ENCODE results near the gene YBX1.
"Not testable (repeated sequence)": the region's sequence is repeated elsewhere in the genome, so short reads cannot be mapped to it uniquely, and the experiment has no call there.

YBX1 gene

DNA sequence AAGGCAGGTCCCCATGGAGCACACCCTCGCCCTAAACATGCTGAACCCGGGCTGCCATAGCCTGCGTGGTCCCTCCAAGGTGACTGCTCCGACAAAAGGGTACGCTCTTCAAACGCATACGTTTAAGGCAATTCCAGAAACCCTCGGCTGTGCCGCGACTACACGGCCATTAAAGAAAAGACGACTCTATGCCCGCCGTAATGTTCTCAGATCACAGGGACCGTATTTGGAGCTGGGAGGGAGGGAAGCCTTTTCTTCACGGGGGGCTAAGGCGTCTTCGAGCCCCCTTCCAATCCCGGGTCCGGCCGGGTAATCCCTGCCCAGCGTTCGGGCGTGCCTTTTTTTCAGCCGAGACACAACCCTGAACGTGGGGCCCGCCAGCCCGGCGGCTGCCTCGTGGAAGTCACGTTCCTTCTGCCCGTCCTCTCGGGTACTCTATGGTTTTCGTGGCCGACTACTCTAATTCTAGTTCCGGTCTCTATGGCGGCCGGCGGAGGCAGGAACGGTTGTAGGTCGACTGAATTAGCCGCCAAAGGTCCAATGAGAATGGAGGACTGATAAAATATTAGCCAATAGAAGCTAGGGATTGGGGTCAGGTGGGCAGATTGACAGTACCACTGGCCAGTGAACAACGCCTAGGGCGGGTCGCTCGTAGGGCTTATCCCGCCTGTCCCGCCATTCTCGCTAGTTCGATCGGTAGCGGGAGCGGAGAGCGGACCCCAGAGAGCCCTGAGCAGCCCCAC, at the start of gene YBX1:
TSS of gene YBX1 (plus strand) at position 678 of the 743 bp plus-strand sequence. CDS start 148 bp downstream, outside the sequence.
- peak; percentile 98 for DNase-seq

DNA sequence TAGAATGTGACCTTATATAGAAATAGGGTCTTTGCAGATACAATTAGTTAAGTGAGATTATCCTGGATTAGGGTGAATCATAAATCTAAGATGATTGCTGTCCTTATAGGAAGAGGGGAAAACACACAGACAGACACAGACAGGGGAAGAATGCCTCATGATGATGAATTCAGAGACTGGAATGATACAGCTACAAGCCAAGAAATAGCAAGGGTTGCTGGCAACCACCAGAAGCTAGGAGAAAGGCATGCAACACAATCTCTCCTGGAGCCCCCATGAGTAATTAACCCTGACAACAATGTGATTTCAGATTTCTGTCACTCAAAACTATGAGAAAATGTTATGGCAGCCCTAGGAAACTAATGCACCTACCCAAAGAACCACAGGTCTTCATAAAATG, 43.1 kb upstream of the YBX1 start:
- DNase-seq: no peak

DNA sequence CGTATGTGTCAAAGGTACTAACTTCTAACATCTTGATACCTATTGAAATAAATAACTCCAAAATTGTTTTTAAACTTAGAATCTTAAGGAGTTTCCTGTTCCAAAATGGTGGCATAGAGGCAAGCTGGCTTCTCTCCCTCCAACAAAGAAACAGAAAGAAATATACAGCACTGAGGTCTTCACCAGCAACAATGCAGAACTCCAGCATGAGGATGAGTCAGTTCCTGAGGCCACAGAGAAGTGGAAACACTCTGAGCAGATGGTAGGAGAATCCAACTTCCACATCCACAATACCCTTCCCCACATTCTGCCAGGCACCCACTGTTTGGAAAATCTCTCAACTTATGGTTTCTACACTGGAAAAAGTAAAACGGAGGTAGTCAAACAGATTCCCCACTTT, 36.2 kb upstream of the YBX1 start:
- no peak for DNase-seq

DNA sequence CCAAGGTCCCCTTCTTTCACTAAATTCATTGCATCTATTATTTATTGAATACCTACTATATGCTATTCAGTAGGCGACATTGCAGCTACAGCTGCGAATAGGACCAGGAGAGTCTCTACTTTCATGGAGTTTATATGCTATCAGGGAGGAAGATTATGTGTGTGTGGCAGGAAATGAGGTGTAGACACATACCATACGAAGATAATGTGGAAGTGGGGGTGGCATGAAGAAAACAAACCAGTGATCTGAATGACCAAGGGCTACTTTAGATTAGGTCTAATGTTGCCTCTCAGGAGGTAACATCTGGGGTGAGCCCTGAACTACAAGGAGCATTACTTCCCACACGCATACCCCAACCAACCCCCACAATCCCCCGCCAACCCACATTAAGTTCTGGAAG, 25.0 kb upstream of the YBX1 start:
- DNase-seq: no peak

DNA sequence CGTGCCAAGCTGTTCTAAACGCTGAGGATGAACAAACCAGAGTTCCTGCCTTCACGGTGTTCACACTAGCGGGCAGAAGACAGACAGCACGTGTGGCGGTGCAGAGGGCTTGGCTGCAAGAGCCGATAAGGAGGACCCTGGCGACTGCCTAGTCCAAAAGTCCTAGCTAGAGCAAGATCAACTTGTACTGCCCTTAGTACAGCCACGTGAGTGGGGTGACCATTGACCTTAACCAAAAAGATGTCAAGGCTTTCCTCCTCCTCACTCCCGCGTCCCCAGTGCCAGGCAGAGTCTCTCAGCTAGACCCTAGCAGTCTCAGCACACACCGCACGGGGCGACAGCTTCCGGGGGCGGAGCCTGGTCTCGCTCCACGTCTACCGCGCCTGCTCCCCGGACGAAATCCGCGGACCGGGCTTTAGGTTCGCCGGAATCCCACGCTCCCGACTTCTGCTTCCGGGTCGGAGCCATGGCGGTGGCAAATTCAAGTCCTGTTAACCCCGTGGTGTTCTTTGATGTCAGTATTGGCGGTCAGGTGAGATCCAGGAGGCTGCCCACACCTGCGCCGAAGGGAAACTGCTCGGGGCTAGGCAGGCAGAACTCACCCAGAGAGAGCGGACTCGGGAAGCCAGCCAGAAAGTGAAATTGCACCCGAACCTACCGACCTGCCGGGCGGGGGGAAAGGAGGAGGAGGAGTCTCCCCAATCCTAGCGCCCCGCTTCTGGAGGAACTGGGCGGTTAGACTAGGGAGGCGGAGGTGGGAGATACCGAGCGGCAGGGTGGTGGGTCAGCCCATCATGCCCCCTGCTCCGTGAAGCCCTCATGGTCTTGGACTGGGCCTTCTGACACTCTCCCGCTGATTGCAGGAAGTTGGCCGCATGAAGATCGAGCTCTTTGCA, 24.0 kb upstream of the YBX1 start, which contains the start of gene PPIH:
TSS of gene PPIH (plus strand) at position 443 of the 896 bp plus-strand sequence. CDS start at position 467, 24 bp downstream.
- peak; percentile 83 for DNase-seq

DNA sequence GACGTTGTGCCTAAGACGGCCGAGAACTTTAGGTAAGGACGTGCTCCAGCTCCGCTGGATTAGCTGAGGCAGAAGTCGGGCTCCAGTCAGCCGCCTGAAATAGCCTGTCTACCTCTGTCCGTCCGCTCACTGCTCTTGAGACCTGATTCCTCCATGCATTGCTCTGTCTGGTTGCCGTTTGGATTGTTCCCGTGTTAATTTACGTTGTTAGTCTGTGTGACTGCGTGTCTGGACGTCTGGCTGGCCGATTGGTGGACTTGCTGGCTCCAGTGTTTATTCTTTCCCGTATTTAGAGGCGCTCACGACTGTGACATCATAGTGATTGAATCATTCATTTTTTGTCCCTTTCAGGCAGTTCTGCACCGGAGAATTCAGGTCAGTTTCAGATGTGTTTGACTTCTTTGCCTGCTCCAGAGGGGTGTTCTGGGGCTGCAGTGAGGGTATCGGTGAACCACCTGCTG, 23.3 kb upstream of the YBX1 start:
- no peak for DNase-seq

DNA sequence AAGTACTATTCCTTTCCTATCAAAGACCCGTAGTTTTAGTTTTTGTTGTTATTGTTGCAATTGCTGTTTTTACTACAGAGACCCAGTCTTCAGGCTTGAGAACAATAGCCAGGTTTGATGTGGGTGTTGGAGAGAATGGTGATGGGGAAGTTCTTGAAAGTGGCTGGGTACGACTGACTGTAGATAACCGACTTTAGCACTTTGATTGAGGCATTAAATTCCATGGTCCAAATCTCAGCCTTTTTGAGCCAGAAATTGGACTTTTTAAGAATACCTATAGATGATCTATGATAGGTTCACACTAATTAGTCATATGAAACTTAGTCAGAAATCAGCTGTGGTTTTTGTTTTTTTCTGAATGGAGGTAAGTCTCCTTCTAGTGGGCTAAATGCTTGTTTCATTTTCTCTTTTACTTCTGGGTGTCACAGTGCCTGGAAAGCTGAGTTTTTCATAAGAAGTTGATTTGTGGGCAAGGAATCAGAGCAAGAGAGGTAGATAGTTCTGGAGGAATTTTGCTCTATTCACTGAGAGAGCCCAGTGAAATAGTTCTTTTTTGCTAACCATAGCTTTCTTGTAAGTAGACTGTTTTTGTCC, 21.2 kb upstream of the YBX1 start:
- no peak for DNase-seq

DNA sequence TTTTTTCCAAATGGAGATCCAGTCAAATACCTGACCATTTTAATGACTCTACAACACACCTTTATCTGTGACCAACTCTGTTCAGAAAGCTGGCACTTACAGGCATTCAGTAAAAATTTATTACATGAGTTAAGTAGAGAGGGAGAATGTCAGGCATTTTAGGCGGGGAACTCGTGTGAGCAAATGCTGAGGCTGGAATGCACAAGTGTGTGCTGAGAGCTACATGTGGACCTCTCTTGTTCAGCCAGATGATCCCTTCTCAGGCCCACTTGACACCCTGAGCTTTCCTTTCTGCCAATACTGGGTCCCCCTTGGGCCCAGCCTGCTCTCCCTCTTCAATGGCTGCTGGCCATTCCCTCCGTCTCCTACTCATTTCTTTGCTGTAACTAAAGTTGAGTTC, 12.3 kb upstream of the YBX1 start:
- no peak for DNase-seq

DNA sequence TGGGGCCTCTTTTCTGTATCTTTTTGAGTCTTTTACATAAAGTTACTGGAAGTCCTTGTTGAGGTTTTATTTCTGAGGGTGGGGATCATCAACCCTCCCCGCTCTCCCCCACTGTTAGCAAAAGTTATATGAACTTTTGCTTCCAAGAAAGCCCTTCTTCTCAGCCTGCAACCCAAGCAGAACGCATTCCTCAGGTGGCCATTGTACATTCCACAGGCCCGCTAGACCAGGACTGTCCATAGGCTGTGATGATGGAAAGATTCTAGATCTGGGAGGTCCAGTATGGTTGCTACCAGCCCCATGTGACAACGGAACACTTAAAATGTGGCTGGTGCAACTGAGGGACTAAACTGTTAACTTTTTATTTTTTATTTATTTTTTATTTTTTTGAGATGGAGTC, 11.8 kb upstream of the YBX1 start:
- DNase-seq: no peak

DNA sequence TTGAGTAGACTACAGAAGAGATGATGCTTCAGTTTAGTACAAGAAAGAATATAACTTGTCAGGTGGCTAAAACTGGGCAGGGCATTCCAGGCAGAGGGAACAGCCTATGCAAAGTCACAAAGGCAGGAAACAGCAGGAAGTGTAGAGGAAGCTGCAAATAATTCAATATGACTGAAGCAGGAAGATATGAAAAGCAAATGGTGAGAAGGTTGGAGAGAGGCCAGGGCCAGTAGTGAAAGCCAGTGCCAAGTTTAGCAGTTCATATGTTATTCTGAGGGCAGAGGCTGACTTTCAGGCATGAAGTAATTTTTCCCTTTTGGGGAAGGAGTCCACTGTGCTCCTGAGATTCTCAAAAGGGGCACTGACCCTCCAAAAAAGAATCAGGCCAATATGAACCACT, 8.0 kb upstream of the YBX1 start:
- DNase-seq: no peak

DNA sequence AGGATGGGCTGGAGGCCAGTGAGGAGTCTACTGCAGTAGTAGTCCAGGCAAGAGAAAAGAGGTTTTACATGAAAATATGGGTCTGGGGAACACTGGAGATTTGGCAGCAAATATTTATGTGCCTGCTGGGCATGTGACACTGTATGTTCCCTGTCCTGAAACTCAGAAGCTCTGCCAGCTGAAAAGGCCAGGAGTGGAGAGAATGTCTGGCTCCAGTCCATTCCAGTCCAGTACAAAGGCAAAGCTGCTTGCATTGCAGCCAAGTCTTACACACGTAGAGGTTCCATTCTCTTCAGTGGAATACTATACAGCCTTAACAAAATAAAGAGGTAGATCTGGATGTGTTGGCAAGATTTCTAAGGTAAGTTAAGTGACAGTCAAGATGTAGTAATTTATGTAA, 7.5 kb upstream of the YBX1 start:
- no peak for DNase-seq

DNA sequence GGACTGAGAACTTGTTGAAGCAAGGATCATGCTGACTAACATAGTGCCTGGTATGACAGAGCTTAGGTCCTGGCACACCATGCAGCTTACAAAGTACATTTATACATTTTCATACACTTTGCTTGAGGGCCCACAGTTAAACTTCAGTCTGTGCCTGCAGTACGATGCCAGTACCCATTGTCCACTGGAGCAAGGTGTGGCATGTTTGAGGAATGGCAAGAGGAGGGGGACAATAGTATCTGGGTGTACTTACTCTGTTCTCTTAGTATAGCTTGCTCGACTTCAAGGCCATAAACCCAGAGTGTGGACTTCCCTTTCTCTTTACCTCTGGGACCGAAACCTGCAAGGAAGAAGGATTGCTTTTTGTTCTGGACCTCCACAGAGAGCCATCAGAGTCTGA, 6.8 kb upstream of the YBX1 start:
- DNase-seq: no peak

DNA sequence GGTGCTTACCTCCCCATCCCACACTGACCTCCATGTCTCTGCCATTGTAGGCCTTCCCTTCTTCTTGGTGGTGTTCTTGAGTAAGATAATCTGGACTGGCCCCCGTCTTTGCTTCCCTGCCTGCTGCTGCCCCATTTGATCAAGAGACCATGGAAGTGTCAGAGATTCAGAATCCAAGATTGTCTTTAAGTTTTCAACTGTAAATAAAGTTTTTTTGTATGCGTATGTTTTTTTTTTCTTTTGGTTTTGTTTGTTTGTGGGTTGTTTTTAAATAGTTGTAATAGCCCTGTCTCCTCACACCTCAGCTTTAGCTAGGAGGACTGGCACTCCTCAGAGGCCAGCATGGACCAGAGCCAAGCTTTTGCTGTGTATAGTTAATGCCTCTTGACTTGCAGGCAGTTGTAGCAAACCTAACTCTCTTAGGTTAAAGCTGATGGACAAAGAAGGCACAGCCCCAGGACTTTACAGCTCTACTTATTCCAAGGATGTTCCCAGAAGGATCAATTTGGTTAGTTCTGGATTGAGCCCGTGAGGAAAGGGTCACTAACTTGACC, 5.6 kb upstream of the YBX1 start:
- DNase-seq: no peak

DNA sequence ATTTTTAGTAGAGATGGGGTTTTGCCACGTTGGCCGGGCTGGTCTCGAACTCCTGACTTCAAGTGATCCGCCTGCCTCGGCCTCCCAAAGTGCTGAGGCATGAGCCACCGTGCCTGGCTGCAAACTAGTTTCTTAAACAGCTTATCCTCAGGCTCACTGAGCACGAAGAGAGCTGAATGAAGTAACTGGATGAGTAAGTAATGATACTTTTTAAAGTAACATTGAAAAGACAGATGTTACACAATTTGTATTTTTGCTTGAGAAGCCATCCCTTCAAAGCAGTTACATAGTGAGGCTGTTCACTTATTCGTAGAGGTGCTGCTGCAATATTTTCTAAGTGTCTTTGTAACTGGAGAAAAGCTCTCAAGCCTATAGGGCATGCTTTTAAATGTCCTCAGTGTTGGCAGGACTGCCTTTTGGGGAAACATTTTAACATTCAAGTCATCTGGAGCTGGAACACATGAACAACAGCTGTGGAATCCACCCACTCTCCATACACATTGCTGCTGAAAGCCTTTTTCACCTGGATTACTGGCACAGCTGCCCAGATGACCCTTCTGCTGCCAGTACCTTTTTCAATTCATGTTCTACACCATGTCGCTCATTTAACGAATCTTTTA, 2.7 kb upstream of the YBX1 start:
- no peak for DNase-seq

DNA sequence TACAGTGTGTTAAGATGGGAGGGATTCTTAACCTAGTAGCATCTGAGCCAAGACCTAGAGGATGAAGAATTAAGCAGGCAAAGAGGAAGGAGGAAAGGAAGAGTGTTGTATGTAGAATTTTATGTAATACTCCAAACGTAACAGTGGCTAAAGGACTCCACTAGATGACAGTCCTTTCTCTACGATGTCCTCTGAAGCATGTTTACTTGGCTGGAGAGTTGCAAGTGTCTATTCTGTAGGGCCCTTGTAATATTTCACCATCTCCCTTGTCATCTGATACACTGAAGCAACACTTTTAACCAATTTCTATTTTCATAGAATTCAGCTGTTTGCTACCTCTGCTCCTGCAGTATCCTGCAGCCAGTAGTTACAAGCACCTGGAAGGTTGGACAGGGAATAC, 2.2 kb upstream of the YBX1 start:
- no peak for DNase-seq

DNA sequence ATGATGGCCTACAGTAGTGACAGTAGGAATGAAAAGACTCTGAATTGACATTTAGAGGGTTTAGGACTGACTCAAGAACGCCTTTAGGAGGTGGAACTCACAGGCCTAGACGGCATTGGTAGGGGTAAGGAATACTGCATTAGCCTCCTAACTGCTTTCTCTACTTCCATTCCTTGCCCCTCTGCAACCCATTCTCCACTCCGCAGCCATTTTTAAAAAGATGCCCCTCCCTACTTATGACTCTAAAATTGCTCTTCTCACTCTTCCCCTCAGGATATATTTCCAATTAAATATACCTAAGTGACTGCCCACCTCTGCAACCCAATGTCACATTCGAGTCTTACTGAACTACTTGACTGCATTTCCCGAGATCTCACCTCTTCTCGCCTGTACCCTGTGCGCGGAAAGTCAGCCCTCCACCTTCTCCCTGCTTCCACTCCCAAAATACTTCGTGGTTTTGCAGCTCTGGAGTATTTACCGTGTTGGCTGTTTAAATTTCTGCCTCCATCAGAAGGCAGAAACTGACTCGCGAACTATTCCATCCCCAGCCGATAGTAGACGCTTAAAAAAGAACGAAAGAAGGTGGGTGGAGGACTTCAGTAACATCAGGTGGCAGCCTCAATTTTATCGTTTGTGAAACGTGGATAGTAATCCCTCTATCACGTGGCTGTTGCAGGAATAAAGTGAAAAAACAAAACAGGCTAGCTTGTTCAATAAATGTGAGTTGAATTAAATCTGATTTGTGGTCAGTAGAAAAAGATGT, 1.1 kb upstream of the YBX1 start:
- DNase-seq: peak; percentile 30

DNA sequence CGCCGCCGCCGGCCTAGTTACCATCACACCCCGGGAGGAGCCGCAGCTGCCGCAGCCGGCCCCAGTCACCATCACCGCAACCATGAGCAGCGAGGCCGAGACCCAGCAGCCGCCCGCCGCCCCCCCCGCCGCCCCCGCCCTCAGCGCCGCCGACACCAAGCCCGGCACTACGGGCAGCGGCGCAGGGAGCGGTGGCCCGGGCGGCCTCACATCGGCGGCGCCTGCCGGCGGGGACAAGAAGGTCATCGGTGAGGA, 193 bp downstream of the YBX1 start:
- DNase-seq: not testable (repeated sequence)

DNA sequence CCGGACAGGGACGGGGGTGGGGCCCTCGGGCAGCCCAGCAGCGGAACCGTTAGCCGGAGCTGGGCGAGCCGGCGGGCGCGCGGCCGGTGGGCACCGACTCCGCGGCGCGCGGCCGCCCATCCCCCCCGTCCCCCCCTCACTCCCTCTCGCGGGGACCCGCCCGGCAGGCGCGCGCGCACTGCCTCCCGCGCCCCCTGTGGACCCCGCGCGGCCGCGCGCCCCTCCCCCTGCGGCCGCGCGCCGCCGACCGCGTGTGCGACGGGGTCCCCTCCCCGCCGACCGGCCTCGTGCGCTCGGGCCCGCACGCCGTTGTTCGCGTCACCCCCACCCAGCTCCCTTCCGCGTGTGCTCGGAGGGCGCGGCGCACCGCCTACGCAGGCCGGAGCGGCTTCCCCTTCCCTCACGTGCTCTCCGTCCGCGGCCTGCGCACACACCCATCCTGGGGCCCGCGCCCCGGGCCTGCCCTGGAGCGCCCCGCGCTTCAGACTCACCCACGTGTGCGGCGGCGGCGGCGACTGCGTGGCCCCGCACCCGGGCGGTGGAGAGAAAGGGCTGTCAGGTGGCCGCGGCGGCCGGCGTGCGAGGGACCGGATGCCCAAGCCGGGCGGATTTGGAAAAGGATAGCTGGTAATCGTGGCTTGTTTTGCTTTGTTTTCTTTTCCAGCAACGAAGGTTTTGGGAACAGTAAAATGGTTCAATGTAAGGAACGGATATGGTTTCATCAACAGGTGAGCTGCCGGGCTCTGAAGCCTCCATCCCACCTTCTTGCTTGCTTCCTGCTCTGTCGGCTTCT, 717 bp downstream of the YBX1 start:
- no peak for DNase-seq

DNA sequence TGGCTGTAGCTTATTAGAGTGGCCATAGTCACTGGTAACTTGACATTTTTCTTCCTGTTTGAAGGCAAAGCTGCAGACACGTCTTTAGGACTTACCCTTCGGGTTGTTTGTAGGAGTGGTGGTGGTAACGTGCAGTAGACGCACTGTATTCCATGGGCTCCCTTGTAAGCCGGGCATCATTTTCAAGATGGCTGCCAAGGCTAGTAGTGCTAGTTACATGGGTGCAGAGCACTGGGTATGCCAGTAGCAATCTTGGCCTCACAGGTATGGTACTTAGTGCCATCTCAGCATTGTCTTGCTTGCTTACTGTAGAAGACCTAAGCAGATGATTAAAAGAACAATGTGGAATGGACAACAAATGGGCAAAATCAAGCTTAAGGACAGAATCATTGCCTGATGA, 1.9 kb downstream of the YBX1 start:
- DNase-seq: no peak

DNA sequence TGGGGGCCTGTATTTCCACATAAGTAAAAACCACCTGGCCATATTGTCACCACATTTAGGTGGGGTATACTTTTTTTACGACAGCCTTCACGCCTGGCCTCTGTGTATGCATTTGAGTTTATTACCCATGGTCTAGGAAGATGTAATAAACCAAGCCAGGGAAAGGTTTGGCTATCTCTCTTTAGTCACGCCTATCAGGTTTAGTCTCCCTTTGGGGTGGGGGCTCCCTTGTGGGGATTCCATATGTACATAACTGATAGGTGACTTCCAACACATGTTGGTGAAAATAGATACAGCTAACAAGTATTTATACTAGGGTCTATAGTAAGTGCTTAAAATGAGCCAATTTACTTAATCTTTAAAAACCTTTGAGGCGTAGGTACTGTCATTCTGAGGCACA, 4.2 kb downstream of the YBX1 start:
- DNase-seq: no peak

DNA sequence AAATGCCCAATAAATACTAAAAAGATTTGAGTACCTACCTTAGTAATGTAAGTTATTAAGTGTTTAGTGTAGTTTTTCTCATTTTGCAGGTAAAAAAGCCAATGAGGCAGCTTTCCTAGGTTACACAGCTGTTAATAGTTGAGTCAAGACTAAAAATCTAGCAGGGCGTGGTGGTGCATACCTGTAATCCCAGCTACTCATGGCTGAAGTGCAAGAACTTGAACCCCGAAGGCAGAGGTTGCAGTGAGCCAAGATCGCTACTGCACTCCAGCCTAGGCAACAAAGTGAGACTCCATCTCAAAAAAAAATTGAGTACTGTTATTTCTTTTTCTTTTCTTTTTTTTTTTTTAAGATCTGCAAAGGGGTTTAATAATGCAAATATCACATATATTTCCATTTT, 7.7 kb downstream of the YBX1 start:
- no peak for DNase-seq
